HCT116 (cell line): ENCODE data around the gene ITIH1. TPM values are rescaled to one million over a fixed set of nuclear protein-coding genes. Genes with fewer than 3 reads are reported as not detected.

Experiments used
- ATAC-seq: fragments of 200-7000 bp; cut with Tn5 transposase; 2 replicates; pipeline ENCODE4 v1.9.1; 2020; ENCODE audit warnings: mild to moderate bottlenecking, moderate library complexity
- BruUV-seq: library from RNA; stranded (reverse); fragments of 400-500 nt; replicated peaks from 2 replicates; lab custom pipeline; 2021; lab: Mats Ljungman, UMichigan
- CTCF ChIA-PET: fragments of 300-600 bp; sonication (Branson Sonifier 250); formaldehyde crosslinking; loops from one replicate; lab custom pipeline; 2021; ENCODE audit warnings: antibody characterized with exemption; lab: Charles Lee
- POLR2A ChIA-PET: fragments of 300-600, 350-600 bp; sonication (Branson Sonifier 250); formaldehyde crosslinking; loops from one replicate; lab custom pipeline; 2021; ENCODE audit warnings: antibody characterized with exemption; lab: Charles Lee
- RAD21 ChIA-PET, 2 experiments: fragments of 300-600 bp; sonication (Branson Sonifier 250); formaldehyde crosslinking; loops; one replicate each; lab custom pipeline; 2023; ENCODE audit warnings: low total read pairs in 2 of 2; ENCODE audit not compliant: uncharacterized antibody in 2 of 2, unreplicated experiment in 2 of 2, low non-redundant PET in 1 of 2; lab: Charles Lee
- DNase-seq: peaks from one replicate; pipeline ENCODE4 v3.0.0-alpha.2; 2010; ENCODE audit warnings: low read depth, low spot score
- H2AFZ ChIP-seq: fragments of 200-600 bp; shearing (Covaris generic), sonication (generic); 2 replicates; pipeline ENCODE4 v1.6.1; 2017; ENCODE audit warnings: low read depth, mixed run types, mixed read lengths, antibody characterized with exemption, low read length; ENCODE audit not compliant: poor library complexity, severe bottlenecking
- H3K27ac ChIP-seq: 2 replicates; pipeline ENCODE4 v1.5.1; 2012; ENCODE audit warnings: low read depth, low read length
- H3K27me3 ChIP-seq: fragments of 200-600 bp; sonication (generic); 2 replicates; pipeline ENCODE4 v1.6.1; 2016; ENCODE audit warnings: mixed run types, low read length, mixed read lengths; ENCODE audit not compliant: insufficient read depth
- H3K36me3 ChIP-seq, 2 experiments: fragments of 200-500 bp in 1 of 2; fragments of 200-600 bp in 1 of 2; sonication (Bioruptor generic) in 1 of 2; sonication (generic) in 1 of 2; 2 replicates each; pipeline versions ENCODE4 v1.5.1 to v1.6.1; 2014 to 2016; ENCODE audit warnings: low read length in 2 of 2, inconsistent platforms in 1 of 2, mixed read lengths in 1 of 2, mixed run types in 1 of 2; ENCODE audit not compliant: insufficient read depth in 2 of 2, control insufficient read depth in 1 of 2
- H3K4me1 ChIP-seq, 2 experiments: fragments of 200-600 bp in 1 of 2; sonication (generic) in 1 of 2; 2 replicates each; pipeline versions ENCODE4 v1.5.1 to v1.6.1; 2012 to 2017; ENCODE audit warnings: low read length in 2 of 2, inconsistent platforms in 1 of 2, mild to moderate bottlenecking in 1 of 2, mixed read lengths in 1 of 2, mixed run types in 1 of 2, moderate library complexity in 1 of 2; ENCODE audit not compliant: insufficient read depth in 2 of 2, control insufficient read depth in 1 of 2
- H3K4me2 ChIP-seq: fragments of 200-600 bp; sonication (generic); 2 replicates; pipeline ENCODE4 v1.6.1; 2017; ENCODE audit warnings: mixed run types, low read length, mixed read lengths
- H3K4me3 ChIP-seq, 2 experiments: fragments of 200-600 bp in 1 of 2; sonication (generic) in 1 of 2; replicated peaks in 1 of 2; 2 replicates each; pipeline ENCODE4 v1.5.1; 2011 to 2016; ENCODE audit warnings: low read length in 2 of 2, control low read depth in 1 of 2, low read depth in 1 of 2, mild to moderate bottlenecking in 1 of 2, mixed read lengths in 1 of 2, mixed run types in 1 of 2
- H3K79me2 ChIP-seq: fragments of 200-600 bp; sonication (generic); 2 replicates; pipeline ENCODE4 v1.6.1; 2017; ENCODE audit warnings: mild to moderate bottlenecking, mixed run types, low read length, moderate library complexity, mixed read lengths; ENCODE audit not compliant: insufficient read depth
- H3K9ac ChIP-seq: fragments of 200-600 bp; sonication (generic); 2 replicates; pipeline ENCODE4 v1.6.1; 2016; ENCODE audit warnings: low read length, mixed read lengths
- H3K9me2 ChIP-seq: fragments of 200-600 bp; sonication (generic), shearing (Covaris generic); 2 replicates; pipeline ENCODE4 v1.6.1; 2017; ENCODE audit warnings: mixed run types, mild to moderate bottlenecking, moderate library complexity; ENCODE audit not compliant: insufficient read depth
- H3K9me3 ChIP-seq, 2 experiments: fragments of 200-500 bp in 1 of 2; fragments of 200-600 bp in 1 of 2; sonication (Bioruptor generic) in 1 of 2; sonication (generic) in 1 of 2; 2 replicates each; pipeline ENCODE4 v1.6.1; 2014 to 2017; ENCODE audit warnings: low read length in 2 of 2, mixed read lengths in 2 of 2, inconsistent platforms in 1 of 2, low read depth in 1 of 2, mild to moderate bottlenecking in 1 of 2, mixed run types in 1 of 2, moderate library complexity in 1 of 2; ENCODE audit not compliant: control insufficient read depth in 1 of 2, insufficient read depth in 1 of 2
- H4K20me1 ChIP-seq: fragments of 200-600 bp; sonication (generic), shearing (Covaris generic); 2 replicates; pipeline ENCODE4 v1.6.1; 2017; ENCODE audit warnings: mixed run types, mild to moderate bottlenecking, moderate library complexity; ENCODE audit not compliant: insufficient read depth
- CBX3 ChIP-seq: IDR thresholded peaks from 2 replicates; pipeline ENCODE4 v1.6.1; 2012; ENCODE audit warnings: low read depth
- POLR2A ChIP-seq: IDR thresholded peaks from 2 replicates; pipeline ENCODE4 v1.7.0; 2011; ENCODE audit warnings: borderline replicate concordance; ENCODE audit not compliant: insufficient read depth, insufficient read length; ENCODE audit errors: extremely low read depth
- POLR2AphosphoS5 ChIP-seq: IDR thresholded peaks from 2 replicates; pipeline ENCODE4 v1.6.1; 2011; ENCODE audit warnings: mild to moderate bottlenecking, low read depth, low read length, moderate library complexity
- RAD21 ChIP-seq: IDR thresholded peaks from 2 replicates; pipeline ENCODE4 v1.6.1; 2012; ENCODE audit warnings: low read depth, mild to moderate bottlenecking
- SP1 ChIP-seq: IDR thresholded peaks from 2 replicates; pipeline ENCODE4 v1.6.1; 2012; ENCODE audit warnings: low read depth
- YY1 ChIP-seq: IDR thresholded peaks from 2 replicates; pipeline ENCODE4 v1.6.1; 2011; ENCODE audit warnings: low read length, low read depth, moderate library complexity, mild to moderate bottlenecking; ENCODE audit not compliant: insufficient replicate concordance; ENCODE audit errors: extremely low read depth
- ZFX ChIP-seq: fragments of 450-650 bp; IDR thresholded peaks from 2 replicates; pipeline ENCODE4 v1.6.1; 2017
- intact Hi-C: fragments of 100-400 bp; cut with micrococcal nuclease; formaldehyde crosslinking; loops from 2 replicates; pipeline ENCODE4 v1.10.0; 2022
- total RNA-seq: library from RNA; stranded (reverse); gene quantifications from one replicate; pipeline ENCODE4 v1.2.1, GENCODE V29; 2021; ENCODE audit not compliant: unreplicated experiment
- TF ChIP-seq, protein P1 (sequence below): IDR thresholded peaks from 2 replicates; pipeline ENCODE4 v1.6.1; 2012; ENCODE audit warnings: low read depth
- TF ChIP-seq, protein P2 (sequence below): IDR thresholded peaks from 2 replicates; pipeline ENCODE4 v1.6.1; 2012
- TF ChIP-seq, protein P3 (sequence below): IDR thresholded peaks from 2 replicates; pipeline ENCODE4 v1.6.1; 2011; ENCODE audit warnings: mild to moderate bottlenecking, low read length, moderate library complexity; ENCODE audit not compliant: insufficient replicate concordance; ENCODE audit errors: extremely low read depth

ITIH1 gene
- total RNA-seq, 1 experiment from 2014 or later, result 0.37 TPM

DNA sequence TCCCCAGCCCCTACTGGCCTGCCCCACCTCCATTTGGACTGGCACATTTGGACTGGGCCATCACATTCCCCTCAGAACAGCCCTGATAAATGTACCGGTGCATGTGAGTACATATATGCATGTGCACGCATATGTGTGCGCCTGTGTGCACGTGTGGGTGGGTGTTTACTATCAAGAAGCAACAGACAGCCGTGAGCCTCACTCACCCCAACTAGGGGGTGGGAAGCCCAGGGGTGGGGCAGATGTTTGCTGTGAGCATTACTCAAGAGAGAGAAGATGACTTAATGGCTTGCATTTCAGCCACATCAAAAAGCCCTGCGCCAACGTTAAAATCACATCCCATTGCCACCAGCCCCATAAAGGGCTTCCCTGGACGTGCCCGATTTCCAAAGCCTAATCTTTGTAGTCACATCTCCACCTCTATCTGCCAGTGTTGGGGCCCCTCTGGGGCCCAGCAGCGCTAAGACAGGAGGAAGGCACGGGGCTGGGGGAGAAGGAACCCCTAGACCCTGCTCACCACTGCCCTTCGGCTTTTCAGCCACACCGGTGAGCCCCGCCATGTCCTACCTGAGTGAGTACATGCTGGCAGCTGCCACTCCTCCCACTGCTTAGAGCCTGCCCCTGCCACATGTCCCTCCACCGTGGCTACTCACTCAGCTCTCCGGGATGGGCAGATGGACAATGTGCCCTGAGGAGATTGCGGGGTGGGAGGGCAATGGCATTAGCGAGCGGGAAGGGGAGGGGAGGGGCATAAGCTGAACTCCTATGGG is 28.1 kb downstream of the ITIH1 start:
- Histone ChIP-seq H3K9me2 (no peaks in the 10 kb centered on the region), H3K4me2 (no peak overlapping the region), H3K9ac (no peak overlapping the region), H3K27me3 (no peaks in the 10 kb centered on the region), H3K27ac (no peak overlapping the region), H3K9me3 (no peaks in the 10 kb centered on the region), H3K36me3 (no peaks in the 10 kb centered on the region), H3K4me1 (no peaks in the 10 kb centered on the region)
- ChIA-PET POLR2A (no interaction called here), CTCF (no interaction called here)
- ATAC-seq, result no peak
- intact Hi-C loops, result no loop called here
- TF ChIP-seq RAD21 (no peak), POLR2AphosphoS5 (no peak), SP1 (no peak), CBX3 (no peak), POLR2A (no peak), ZFX (no peak), YY1 (no peak)
- TF ChIP-seq, protein P1, sequence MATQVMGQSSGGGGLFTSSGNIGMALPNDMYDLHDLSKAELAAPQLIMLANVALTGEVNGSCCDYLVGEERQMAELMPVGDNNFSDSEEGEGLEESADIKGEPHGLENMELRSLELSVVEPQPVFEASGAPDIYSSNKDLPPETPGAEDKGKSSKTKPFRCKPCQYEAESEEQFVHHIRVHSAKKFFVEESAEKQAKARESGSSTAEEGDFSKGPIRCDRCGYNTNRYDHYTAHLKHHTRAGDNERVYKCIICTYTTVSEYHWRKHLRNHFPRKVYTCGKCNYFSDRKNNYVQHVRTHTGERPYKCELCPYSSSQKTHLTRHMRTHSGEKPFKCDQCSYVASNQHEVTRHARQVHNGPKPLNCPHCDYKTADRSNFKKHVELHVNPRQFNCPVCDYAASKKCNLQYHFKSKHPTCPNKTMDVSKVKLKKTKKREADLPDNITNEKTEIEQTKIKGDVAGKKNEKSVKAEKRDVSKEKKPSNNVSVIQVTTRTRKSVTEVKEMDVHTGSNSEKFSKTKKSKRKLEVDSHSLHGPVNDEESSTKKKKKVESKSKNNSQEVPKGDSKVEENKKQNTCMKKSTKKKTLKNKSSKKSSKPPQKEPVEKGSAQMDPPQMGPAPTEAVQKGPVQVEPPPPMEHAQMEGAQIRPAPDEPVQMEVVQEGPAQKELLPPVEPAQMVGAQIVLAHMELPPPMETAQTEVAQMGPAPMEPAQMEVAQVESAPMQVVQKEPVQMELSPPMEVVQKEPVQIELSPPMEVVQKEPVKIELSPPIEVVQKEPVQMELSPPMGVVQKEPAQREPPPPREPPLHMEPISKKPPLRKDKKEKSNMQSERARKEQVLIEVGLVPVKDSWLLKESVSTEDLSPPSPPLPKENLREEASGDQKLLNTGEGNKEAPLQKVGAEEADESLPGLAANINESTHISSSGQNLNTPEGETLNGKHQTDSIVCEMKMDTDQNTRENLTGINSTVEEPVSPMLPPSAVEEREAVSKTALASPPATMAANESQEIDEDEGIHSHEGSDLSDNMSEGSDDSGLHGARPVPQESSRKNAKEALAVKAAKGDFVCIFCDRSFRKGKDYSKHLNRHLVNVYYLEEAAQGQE, result no peak
- TF ChIP-seq, protein P2, sequence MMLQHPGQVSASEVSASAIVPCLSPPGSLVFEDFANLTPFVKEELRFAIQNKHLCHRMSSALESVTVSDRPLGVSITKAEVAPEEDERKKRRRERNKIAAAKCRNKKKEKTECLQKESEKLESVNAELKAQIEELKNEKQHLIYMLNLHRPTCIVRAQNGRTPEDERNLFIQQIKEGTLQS, result no peak
- TF ChIP-seq, protein P3, sequence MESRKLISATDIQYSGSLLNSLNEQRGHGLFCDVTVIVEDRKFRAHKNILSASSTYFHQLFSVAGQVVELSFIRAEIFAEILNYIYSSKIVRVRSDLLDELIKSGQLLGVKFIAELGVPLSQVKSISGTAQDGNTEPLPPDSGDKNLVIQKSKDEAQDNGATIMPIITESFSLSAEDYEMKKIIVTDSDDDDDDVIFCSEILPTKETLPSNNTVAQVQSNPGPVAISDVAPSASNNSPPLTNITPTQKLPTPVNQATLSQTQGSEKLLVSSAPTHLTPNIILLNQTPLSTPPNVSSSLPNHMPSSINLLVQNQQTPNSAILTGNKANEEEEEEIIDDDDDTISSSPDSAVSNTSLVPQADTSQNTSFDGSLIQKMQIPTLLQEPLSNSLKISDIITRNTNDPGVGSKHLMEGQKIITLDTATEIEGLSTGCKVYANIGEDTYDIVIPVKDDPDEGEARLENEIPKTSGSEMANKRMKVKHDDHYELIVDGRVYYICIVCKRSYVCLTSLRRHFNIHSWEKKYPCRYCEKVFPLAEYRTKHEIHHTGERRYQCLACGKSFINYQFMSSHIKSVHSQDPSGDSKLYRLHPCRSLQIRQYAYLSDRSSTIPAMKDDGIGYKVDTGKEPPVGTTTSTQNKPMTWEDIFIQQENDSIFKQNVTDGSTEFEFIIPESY, result no peak
- TF ChIP-seq, all 23 proteins: peak for 0
- RAD21 ChIA-PET, result no interaction called here
- Histone ChIP-seq H4K20me1 (no peaks in the 10 kb centered on the region), H3K4me3 (no peak overlapping the region), H2AFZ (no peak overlapping the region), H3K79me2 (no peaks in the 10 kb centered on the region)
- no TSS peak for BruUV-seq
- DNase-seq, result no peak
